K562 (cell line): ENCODE results near the gene TIPARP. TPM values are rescaled to one million over a fixed set of nuclear protein-coding genes. Genes with fewer than 3 reads are reported as not detected.

ENCODE experiments used
- HEY1 ChIP-seq: fragments of 250-450 bp; sonication (Bioruptor Pico); IDR thresholded peaks from 2 replicates; pipeline ENCODE4 v1.5.0; 2020; ENCODE audit warnings: mild to moderate bottlenecking, moderate library complexity, borderline replicate concordance
- JUND ChIP-seq, 2 experiments: IDR thresholded peaks; 2 replicates in 1 of 2; 3 replicates in 1 of 2; pipeline ENCODE4 v1.6.1; 2011; ENCODE audit warnings: borderline replicate concordance in 2 of 2, low read depth in 2 of 2, low read length in 2 of 2, improper control_type of control experiment in 1 of 2, missing biosample characterization in 1 of 2, missing genetic modification characterization in 1 of 2, missing genetic modification reagents in 1 of 2
- PCBP1 ChIP-seq: fragments of 200-400 bp; formaldehyde crosslinking; IDR thresholded peaks from 2 replicates; pipeline ENCODE4 v1.6.1; 2018; ENCODE audit warnings: mild to moderate bottlenecking, low read depth, low read length; ENCODE audit not compliant: poor library complexity, severe bottlenecking
- PHF21A ChIP-seq: fragments of 450-650 bp; IDR thresholded peaks from 2 replicates; pipeline ENCODE4 v1.6.1; 2017; ENCODE audit warnings: low read depth, borderline replicate concordance
- SIN3A ChIP-seq, 2 experiments: fragments of 150-350 bp in 1 of 2; IDR thresholded peaks; 2 replicates each; pipeline ENCODE4 v1.6.1; 2011 to 2016; ENCODE audit warnings: borderline replicate concordance in 2 of 2, low read depth in 2 of 2, low read length in 2 of 2, mild to moderate bottlenecking in 2 of 2, moderate library complexity in 2 of 2; ENCODE audit not compliant: control insufficient read depth in 1 of 2
- STAG1 ChIP-seq: sonication (generic); formaldehyde crosslinking; IDR thresholded peaks from 2 replicates; pipeline ENCODE4 v1.5.0; 2020; ENCODE audit warnings: missing genetic modification reagents, borderline replicate concordance
- TAF7 ChIP-seq: fragments of 450-650 bp; IDR thresholded peaks from 2 replicates; pipeline ENCODE4 v1.6.1; 2016; ENCODE audit warnings: missing genetic modification characterization, missing compliant biosample characterization
- polyA plus RNA-seq, 8 experiments: library from polyadenylated mRNA; depleted of rRNA in 4 of 8; stranded (reverse) in 5 of 8; unstranded in 3 of 8; fragments of >200 nt; fragmentation: Nextera tagmentation in 2 of 8; fragmentation: Illumina TruSeq in 1 of 8; extraction: Ambion mirVana in 2 of 8; extraction: Trizol in 1 of 8; gene quantifications; 2 replicates each; pipeline versions ENCODE4 v1.2.1 to v1.2.3, GENCODE V29; 2011 to 2014; ENCODE audit warnings: inconsistent platforms in 1 of 8, missing spikeins in 1 of 8
- total RNA-seq, 7 experiments: library from RNA; depleted of rRNA in 6 of 7; stranded (reverse); fragments of >200 nt in 6 of 7; fragmentation: Illumina TruSeq in 2 of 7; extraction: Trizol in 2 of 7; gene quantifications; 2 replicates each; pipeline versions ENCODE4 v1.2.1 to v1.2.3, GENCODE V29; 2011 to 2021; ENCODE audit warnings: low replicate concordance in 1 of 7
- TF ChIP-seq, protein P1 (sequence below): sonication (generic); formaldehyde crosslinking; IDR thresholded peaks from 2 replicates; pipeline ENCODE4 v1.8.0; 2022; ENCODE audit warnings: missing genetic modification reagents, mild to moderate bottlenecking, borderline replicate concordance
- TF ChIP-seq, protein P2 (sequence below): fragments of 450-650 bp; IDR thresholded peaks from 2 replicates; pipeline ENCODE4 v1.6.1; 2017; ENCODE audit warnings: mild to moderate bottlenecking, moderate library complexity
- TF ChIP-seq, protein P3 (sequence below): fragments of 450-650 bp; IDR thresholded peaks from 2 replicates; pipeline ENCODE4 v1.6.1; 2016; ENCODE audit warnings: borderline replicate concordance
- TF ChIP-seq, protein P4 (sequence below): sonication (generic); formaldehyde crosslinking; IDR thresholded peaks from 2 replicates; pipeline ENCODE4 v1.9.0; 2022; ENCODE audit warnings: mild to moderate bottlenecking, missing genetic modification reagents

Gene TIPARP
- total and polyA plus RNA-seq, 9 of the 15 experiments (the other 6 are each of a cell fraction or from before 2014, with no cell fraction given): 2.4 to 29.4 (median 15.1) TPM

DNA sequence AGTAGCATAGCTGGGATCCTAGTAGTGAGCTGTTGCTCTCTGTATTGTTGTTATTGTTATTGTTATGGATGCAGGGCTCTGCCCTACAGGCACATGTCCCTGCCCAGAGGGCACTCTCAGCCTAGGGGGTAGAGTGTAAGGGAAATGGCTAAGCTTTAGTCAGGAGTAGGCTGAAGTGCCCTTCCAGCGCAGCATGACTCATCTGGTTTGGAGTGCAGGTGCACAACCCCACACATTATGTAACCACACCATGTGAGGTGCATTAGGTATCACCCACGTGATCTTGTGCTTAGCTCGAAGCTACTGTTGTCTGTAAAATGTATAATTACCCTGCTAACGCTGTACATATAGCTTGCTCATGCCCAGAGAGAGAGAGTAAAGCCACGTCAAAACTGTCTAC, 48.3 kb upstream of the TIPARP start (continued):
- TF ChIP-seq JUND (IDR thresholded peaks at IDR 0.05; ENCODE audit: borderline replicate concordance, low read depth, low read length) (peak; percentile 40; the same call in 1 of the 2 replicates), JUND (tag; IDR thresholded peaks at IDR 0.05; ENCODE audit: borderline replicate concordance, low read depth, low read length) (peak; percentile 78; the same call in 2 of the 3 replicates), HEY1 (CRISPR knock-in tag) (no peak), PHF21A (no peak), STAG1 (CRISPR knock-in tag) (no peak), PCBP1 (no peak), SIN3A (IDR thresholded peaks at IDR 0.05; ENCODE audit: borderline replicate concordance in 2 of 2, control insufficient read depth in 1 of 2, low read depth in 2 of 2, low read length in 2 of 2) (no peak), TAF7 (tag) (no peak)
- TF ChIP-seq, protein P1, sequence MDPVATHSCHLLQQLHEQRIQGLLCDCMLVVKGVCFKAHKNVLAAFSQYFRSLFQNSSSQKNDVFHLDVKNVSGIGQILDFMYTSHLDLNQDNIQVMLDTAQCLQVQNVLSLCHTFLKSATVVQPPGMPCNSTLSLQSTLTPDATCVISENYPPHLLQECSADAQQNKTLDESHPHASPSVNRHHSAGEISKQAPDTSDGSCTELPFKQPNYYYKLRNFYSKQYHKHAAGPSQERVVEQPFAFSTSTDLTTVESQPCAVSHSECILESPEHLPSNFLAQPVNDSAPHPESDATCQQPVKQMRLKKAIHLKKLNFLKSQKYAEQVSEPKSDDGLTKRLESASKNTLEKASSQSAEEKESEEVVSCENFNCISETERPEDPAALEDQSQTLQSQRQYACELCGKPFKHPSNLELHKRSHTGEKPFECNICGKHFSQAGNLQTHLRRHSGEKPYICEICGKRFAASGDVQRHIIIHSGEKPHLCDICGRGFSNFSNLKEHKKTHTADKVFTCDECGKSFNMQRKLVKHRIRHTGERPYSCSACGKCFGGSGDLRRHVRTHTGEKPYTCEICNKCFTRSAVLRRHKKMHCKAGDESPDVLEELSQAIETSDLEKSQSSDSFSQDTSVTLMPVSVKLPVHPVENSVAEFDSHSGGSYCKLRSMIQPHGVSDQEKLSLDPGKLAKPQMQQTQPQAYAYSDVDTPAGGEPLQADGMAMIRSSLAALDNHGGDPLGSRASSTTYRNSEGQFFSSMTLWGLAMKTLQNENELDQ (CRISPR knock-in tag): no peak
- TF ChIP-seq, protein P2, sequence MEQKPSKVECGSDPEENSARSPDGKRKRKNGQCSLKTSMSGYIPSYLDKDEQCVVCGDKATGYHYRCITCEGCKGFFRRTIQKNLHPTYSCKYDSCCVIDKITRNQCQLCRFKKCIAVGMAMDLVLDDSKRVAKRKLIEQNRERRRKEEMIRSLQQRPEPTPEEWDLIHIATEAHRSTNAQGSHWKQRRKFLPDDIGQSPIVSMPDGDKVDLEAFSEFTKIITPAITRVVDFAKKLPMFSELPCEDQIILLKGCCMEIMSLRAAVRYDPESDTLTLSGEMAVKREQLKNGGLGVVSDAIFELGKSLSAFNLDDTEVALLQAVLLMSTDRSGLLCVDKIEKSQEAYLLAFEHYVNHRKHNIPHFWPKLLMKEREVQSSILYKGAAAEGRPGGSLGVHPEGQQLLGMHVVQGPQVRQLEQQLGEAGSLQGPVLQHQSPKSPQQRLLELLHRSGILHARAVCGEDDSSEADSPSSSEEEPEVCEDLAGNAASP: no peak
- TF ChIP-seq, protein P3, sequence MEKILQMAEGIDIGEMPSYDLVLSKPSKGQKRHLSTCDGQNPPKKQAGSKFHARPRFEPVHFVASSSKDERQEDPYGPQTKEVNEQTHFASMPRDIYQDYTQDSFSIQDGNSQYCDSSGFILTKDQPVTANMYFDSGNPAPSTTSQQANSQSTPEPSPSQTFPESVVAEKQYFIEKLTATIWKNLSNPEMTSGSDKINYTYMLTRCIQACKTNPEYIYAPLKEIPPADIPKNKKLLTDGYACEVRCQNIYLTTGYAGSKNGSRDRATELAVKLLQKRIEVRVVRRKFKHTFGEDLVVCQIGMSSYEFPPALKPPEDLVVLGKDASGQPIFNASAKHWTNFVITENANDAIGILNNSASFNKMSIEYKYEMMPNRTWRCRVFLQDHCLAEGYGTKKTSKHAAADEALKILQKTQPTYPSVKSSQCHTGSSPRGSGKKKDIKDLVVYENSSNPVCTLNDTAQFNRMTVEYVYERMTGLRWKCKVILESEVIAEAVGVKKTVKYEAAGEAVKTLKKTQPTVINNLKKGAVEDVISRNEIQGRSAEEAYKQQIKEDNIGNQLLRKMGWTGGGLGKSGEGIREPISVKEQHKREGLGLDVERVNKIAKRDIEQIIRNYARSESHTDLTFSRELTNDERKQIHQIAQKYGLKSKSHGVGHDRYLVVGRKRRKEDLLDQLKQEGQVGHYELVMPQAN: no peak
- TF ChIP-seq, protein P4, sequence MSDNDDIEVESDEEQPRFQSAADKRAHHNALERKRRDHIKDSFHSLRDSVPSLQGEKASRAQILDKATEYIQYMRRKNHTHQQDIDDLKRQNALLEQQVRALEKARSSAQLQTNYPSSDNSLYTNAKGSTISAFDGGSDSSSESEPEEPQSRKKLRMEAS (CRISPR knock-in tag): peak; percentile 53; the same call in 1 of the 2 replicates
